ENCODE results near the gene SLC22A31.
"Not testable (repeated sequence)": the region's sequence is repeated elsewhere in the genome, so short reads cannot be mapped to it uniquely, and the experiment has no call there.

Gene SLC22A31

DNA sequence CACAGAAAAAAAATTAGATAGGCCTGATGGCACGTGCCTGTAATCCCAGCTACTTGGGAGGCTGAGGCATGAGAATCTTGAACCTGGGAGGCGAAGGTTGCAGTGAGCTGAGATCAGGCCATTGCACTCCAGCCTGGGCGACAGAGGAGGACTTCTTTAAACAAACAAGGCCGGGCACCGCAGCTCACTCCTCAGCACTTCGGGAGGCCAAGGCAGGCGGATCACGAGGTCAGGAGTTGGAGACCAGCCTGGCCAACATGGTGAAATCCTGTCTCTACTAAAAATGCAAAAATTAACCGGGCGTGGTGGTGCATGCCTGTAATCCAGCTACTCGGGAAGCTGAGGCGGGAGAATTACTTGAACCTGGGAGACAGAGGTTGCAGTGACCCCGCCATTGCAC is 43.9 kb upstream of the SLC22A31 start:
- H3K4me3 ChIP-seq (ENCODE audit: control insufficient read depth in 1 of 7, extremely low read depth in 1 of 7, insufficient read depth in 4 of 7, low read depth in 2 of 7, low read length in 6 of 7); POLR2A ChIA-PET; H3K27ac ChIP-seq (ENCODE audit: insufficient read depth in 1 of 2, low read depth in 1 of 2, low read length in 2 of 2, poor library complexity in 1 of 2, severe bottlenecking in 2 of 2); DNase-seq; H3K36me3 ChIP-seq (ENCODE audit: control insufficient read depth in 4 of 4, insufficient read depth in 4 of 4, low read length in 3 of 4): not testable (repeated sequence)
- Histone ChIP-seq H3K4me1 (ENCODE audit: control extremely low read depth in 1 of 4, control insufficient read depth in 4 of 4, insufficient read depth in 4 of 4, low read length in 3 of 4) (peaks cover 0 to 24% (median 23%) of the 10 kb centered on the region in 4 experiments), H3K27me3 (replicated peaks in 2 of 5; ENCODE audit: control insufficient read depth in 4 of 5, insufficient read depth in 5 of 5, low read length in 4 of 5) (peaks cover 0 to 13% (median 0%) of the 10 kb centered on the region in 5 experiments), H3K9me3 (ENCODE audit: control extremely low read depth in 1 of 5, control insufficient read depth in 4 of 5, insufficient read depth in 2 of 5, low read depth in 1 of 5, low read length in 4 of 5) (peaks cover 0 to 11% (median 3%) of the 10 kb centered on the region in 5 experiments)
- CTCF ChIA-PET = interaction anchor here (1.4 kb wide), 1 partner anchor 45 kb away, joined by 4 read pairs; no protein-coding TSS in a partner anchor
- WGBS (ENCODE audit: insufficient coverage) = 83% methylated on average over 10 of the region's 13 CpGs

DNA sequence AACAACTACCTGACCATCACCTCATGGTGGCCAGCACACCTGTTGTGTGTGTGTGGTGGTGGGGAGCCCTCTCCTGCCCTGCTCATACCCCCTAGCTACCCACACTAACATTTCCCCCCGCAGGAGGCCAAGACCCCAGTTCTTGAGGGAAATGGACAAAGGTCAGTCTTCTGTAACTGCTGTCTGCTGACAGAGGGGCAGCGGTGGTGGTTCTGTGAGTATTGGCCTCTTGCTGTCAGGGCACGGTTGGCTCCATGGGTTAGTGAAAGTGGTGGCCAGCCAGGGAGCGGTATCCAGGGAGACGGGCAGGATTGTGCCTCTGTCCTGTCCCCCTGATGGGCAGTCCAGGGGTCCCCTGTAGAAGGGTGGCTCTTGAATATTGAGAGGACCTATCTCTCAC is 43.3 kb upstream of the SLC22A31 start:
- H3K9me3 ChIP-seq (ENCODE audit: control extremely low read depth in 1 of 5, control insufficient read depth in 4 of 5, insufficient read depth in 2 of 5, low read depth in 1 of 5, low read length in 4 of 5) = peaks cover 0 to 7% (median 0%) of the 10 kb centered on the region in 5 experiments
- no peak overlapping the region for H3K27ac ChIP-seq (ENCODE audit: insufficient read depth in 1 of 2, low read depth in 1 of 2, low read length in 2 of 2, poor library complexity in 1 of 2, severe bottlenecking in 2 of 2)
- H3K36me3 ChIP-seq (ENCODE audit: control insufficient read depth in 4 of 4, insufficient read depth in 4 of 4, low read length in 3 of 4) = no peaks in the 10 kb centered on the region
- H3K4me3 ChIP-seq (ENCODE audit: control insufficient read depth in 1 of 7, extremely low read depth in 1 of 7, insufficient read depth in 4 of 7, low read depth in 2 of 7, low read length in 6 of 7) = no peak overlapping the region
- peaks cover 0 to 24% (median 23%) of the 10 kb centered on the region in 4 experiments for H3K4me1 ChIP-seq (ENCODE audit: control extremely low read depth in 1 of 4, control insufficient read depth in 4 of 4, insufficient read depth in 4 of 4, low read length in 3 of 4)
- peaks cover 0 to 10% (median 0%) of the 10 kb centered on the region in 5 experiments for H3K27me3 ChIP-seq (replicated peaks in 2 of 5; ENCODE audit: control insufficient read depth in 4 of 5, insufficient read depth in 5 of 5, low read length in 4 of 5)
- ChIA-PET POLR2A (no interaction called here), CTCF (interaction anchor here (1.4 kb wide), 1 partner anchor 45 kb away, joined by 4 read pairs; no protein-coding TSS in a partner anchor)
- 90% methylated on average over 2 of the region's 5 CpGs for WGBS (ENCODE audit: insufficient coverage)
- no peak for DNase-seq

DNA sequence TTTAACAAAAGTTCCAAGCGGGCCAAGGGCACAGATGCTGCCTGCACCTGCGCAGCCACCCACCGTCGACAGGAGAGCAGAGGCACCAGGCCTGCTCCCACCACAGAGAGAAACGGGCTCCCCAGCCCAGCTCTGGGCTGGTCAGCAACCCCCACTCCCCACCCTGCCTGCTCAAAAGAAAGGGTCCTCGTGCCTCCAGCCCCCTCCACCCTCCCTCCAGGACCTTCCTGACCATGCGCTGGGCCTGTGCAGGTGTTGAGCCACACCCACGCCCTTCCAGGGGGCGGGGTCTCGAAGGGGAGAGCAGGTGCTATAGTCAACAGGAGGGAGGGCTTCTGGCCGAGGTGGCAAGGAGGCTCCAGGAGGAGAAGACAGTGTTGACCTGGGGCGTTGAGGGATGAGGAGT is 42.5 kb upstream of the SLC22A31 start:
- H3K4me1 ChIP-seq (ENCODE audit: control extremely low read depth in 1 of 4, control insufficient read depth in 4 of 4, insufficient read depth in 4 of 4, low read length in 3 of 4) = peaks cover 0 to 23% (median 21%) of the 10 kb centered on the region in 4 experiments
- H3K9me3 ChIP-seq (ENCODE audit: control extremely low read depth in 1 of 5, control insufficient read depth in 4 of 5, insufficient read depth in 2 of 5, low read depth in 1 of 5, low read length in 4 of 5) = no peaks in the 10 kb centered on the region
- peaks cover 0 to 4% (median 0%) of the 10 kb centered on the region in 5 experiments for H3K27me3 ChIP-seq (replicated peaks in 2 of 5; ENCODE audit: control insufficient read depth in 4 of 5, insufficient read depth in 5 of 5, low read length in 4 of 5)
- no peak overlapping the region for H3K4me3 ChIP-seq (ENCODE audit: control insufficient read depth in 1 of 7, extremely low read depth in 1 of 7, insufficient read depth in 4 of 7, low read depth in 2 of 7, low read length in 6 of 7)
- no peaks in the 10 kb centered on the region for H3K36me3 ChIP-seq (ENCODE audit: control insufficient read depth in 4 of 4, insufficient read depth in 4 of 4, low read length in 3 of 4)
- POLR2A ChIA-PET = no interaction called here
- no peak overlapping the region for H3K27ac ChIP-seq (ENCODE audit: insufficient read depth in 1 of 2, low read depth in 1 of 2, low read length in 2 of 2, poor library complexity in 1 of 2, severe bottlenecking in 2 of 2)
- 63% methylated on average over 9 of the region's 12 CpGs for WGBS (ENCODE audit: insufficient coverage)
- CTCF ChIA-PET = no interaction called here
- no peak for DNase-seq

GRCh38 chr16:89241187-89242007 is 41.1 kb upstream of the SLC22A31 start:
- peaks cover 0 to 18% (median 14%) of the 10 kb centered on the region in 4 experiments for H3K4me1 ChIP-seq (ENCODE audit: control extremely low read depth in 1 of 4, control insufficient read depth in 4 of 4, insufficient read depth in 4 of 4, low read length in 3 of 4)
- peak; percentile 90 to 96 (median 94) for DNase-seq
- ChIA-PET CTCF (interaction anchor here (1.1 to 2.4 kb wide), 3 partner anchors 23 to 47 kb away, joined by 4 to 7 read pairs (median 4); no protein-coding TSS in a partner anchor), POLR2A (interaction anchor here (0.5 to 0.6 kb wide), 3 partner anchors 16 to 497 kb away, joined by 3 to 4 read pairs (median 4); no protein-coding TSS in a partner anchor)
- peaks cover 0 to 4% (median 0%) of the 10 kb centered on the region in 5 experiments for H3K27me3 ChIP-seq (replicated peaks in 2 of 5; ENCODE audit: control insufficient read depth in 4 of 5, insufficient read depth in 5 of 5, low read length in 4 of 5)
- H3K27ac ChIP-seq (ENCODE audit: insufficient read depth in 1 of 2, low read depth in 1 of 2, low read length in 2 of 2, poor library complexity in 1 of 2, severe bottlenecking in 2 of 2) = peak overlapping the region; percentile 46 to 89
- H3K36me3 ChIP-seq (ENCODE audit: control insufficient read depth in 4 of 4, insufficient read depth in 4 of 4, low read length in 3 of 4) = no peaks in the 10 kb centered on the region
- peak overlapping the region; percentile 43 to 82 (median 70) for H3K4me3 ChIP-seq (ENCODE audit: control insufficient read depth in 1 of 7, extremely low read depth in 1 of 7, insufficient read depth in 4 of 7, low read depth in 2 of 7, low read length in 6 of 7)
- no peaks in the 10 kb centered on the region for H3K9me3 ChIP-seq (ENCODE audit: control extremely low read depth in 1 of 5, control insufficient read depth in 4 of 5, insufficient read depth in 2 of 5, low read depth in 1 of 5, low read length in 4 of 5)
- 12% methylated on average over 32 of the region's 39 CpGs for WGBS (ENCODE audit: insufficient coverage)

DNA sequence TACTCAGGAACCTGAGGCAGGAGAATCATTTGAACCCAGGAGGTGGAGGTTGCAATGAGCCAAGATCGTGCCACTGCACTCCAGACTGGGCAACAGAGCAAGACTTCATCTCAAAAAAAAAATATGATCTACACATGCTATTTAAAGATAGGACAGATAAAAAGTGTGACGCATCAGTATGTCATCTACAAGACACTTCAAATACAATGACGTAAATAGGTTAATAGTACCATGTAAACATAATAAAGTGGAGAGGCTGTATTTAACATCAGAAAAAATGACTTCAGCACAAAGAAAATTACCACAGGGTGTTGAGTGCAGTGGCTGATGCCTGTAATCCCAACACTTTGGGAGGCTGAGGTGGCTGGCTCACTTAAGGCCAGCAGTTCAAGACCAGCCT is 37.4 kb upstream of the SLC22A31 start:
- Histone ChIP-seq H3K27me3 (replicated peaks in 2 of 5; ENCODE audit: control insufficient read depth in 4 of 5, insufficient read depth in 5 of 5, low read length in 4 of 5) (no peaks in the 10 kb centered on the region), H3K4me1 (ENCODE audit: control extremely low read depth in 1 of 4, control insufficient read depth in 4 of 4, insufficient read depth in 4 of 4, low read length in 3 of 4) (peaks cover 0 to 18% (median 14%) of the 10 kb centered on the region in 4 experiments), H3K27ac (ENCODE audit: insufficient read depth in 1 of 2, low read depth in 1 of 2, low read length in 2 of 2, poor library complexity in 1 of 2, severe bottlenecking in 2 of 2) (no peak overlapping the region), H3K36me3 (ENCODE audit: control insufficient read depth in 4 of 4, insufficient read depth in 4 of 4, low read length in 3 of 4) (peaks cover under 1 to 16% (median 12%) of the 10 kb centered on the region in 4 experiments), H3K4me3 (ENCODE audit: control insufficient read depth in 1 of 7, extremely low read depth in 1 of 7, insufficient read depth in 4 of 7, low read depth in 2 of 7, low read length in 6 of 7) (no peak overlapping the region), H3K9me3 (ENCODE audit: control extremely low read depth in 1 of 5, control insufficient read depth in 4 of 5, insufficient read depth in 2 of 5, low read depth in 1 of 5, low read length in 4 of 5) (peaks cover 0 to 4% (median 0%) of the 10 kb centered on the region in 5 experiments)
- 100% methylated on average over 1 of the region's 3 CpGs for WGBS (ENCODE audit: insufficient coverage)
- no peak for DNase-seq
- CTCF ChIA-PET = interaction anchor here (1.7 kb wide), 1 partner anchor 54 kb away, joined by 5 read pairs; no protein-coding TSS in a partner anchor
- POLR2A ChIA-PET = no interaction called here

GRCh38 chr16:89233678-89234490 is 33.5 kb upstream of the SLC22A31 start:
- Histone ChIP-seq H3K4me3 (ENCODE audit: control insufficient read depth in 1 of 7, extremely low read depth in 1 of 7, insufficient read depth in 4 of 7, low read depth in 2 of 7, low read length in 6 of 7) (no peak overlapping the region), H3K36me3 (ENCODE audit: control insufficient read depth in 4 of 4, insufficient read depth in 4 of 4, low read length in 3 of 4) (peaks cover 9 to 48% (median 36%) of the 10 kb centered on the region in 4 experiments), H3K4me1 (ENCODE audit: control extremely low read depth in 1 of 4, control insufficient read depth in 4 of 4, insufficient read depth in 4 of 4, low read length in 3 of 4) (no peaks in the 10 kb centered on the region), H3K27ac (ENCODE audit: insufficient read depth in 1 of 2, low read depth in 1 of 2, low read length in 2 of 2, poor library complexity in 1 of 2, severe bottlenecking in 2 of 2) (no peak overlapping the region), H3K27me3 (replicated peaks in 2 of 5; ENCODE audit: control insufficient read depth in 4 of 5, insufficient read depth in 5 of 5, low read length in 4 of 5) (no peaks in the 10 kb centered on the region), H3K9me3 (ENCODE audit: control extremely low read depth in 1 of 5, control insufficient read depth in 4 of 5, insufficient read depth in 2 of 5, low read depth in 1 of 5, low read length in 4 of 5) (peaks cover 0 to 11% (median 3%) of the 10 kb centered on the region in 5 experiments)
- 96% methylated on average over 7 of the region's 16 CpGs for WGBS (ENCODE audit: insufficient coverage)
- DNase-seq = no peak
- ChIA-PET CTCF (no interaction called here), POLR2A (no interaction called here)

All from common myeloid progenitor, CD34-positive (primary cell).